ENCODE data around the gene WNT1.

- TF ChIP-seq CTCF (IDR thresholded peaks at IDR 0.05) (no peak), POLR2A (IDR thresholded peaks at IDR 0.05) (no peak)
These were observed 3.6 kb downstream of the WNT1 start for GRCh38 chr12:48981757-48982157.
